Activated naive CD4-positive, alpha-beta T cell (primary cell): Measurements from ENCODE around the gene CTNNA1.
A peak's percentile ranks its signal among the peaks of the same experiment; 100 is the strongest.
"Not testable (repeated sequence)": the region's sequence is repeated elsewhere in the genome, so short reads cannot be mapped to it uniquely, and the experiment has no call there.

Experiments used
- DNase-seq, 4 experiments: peaks; one replicate each; lab custom pipeline; 2025; lab: John Stamatoyannopoulos, UW

Gene CTNNA1

DNA sequence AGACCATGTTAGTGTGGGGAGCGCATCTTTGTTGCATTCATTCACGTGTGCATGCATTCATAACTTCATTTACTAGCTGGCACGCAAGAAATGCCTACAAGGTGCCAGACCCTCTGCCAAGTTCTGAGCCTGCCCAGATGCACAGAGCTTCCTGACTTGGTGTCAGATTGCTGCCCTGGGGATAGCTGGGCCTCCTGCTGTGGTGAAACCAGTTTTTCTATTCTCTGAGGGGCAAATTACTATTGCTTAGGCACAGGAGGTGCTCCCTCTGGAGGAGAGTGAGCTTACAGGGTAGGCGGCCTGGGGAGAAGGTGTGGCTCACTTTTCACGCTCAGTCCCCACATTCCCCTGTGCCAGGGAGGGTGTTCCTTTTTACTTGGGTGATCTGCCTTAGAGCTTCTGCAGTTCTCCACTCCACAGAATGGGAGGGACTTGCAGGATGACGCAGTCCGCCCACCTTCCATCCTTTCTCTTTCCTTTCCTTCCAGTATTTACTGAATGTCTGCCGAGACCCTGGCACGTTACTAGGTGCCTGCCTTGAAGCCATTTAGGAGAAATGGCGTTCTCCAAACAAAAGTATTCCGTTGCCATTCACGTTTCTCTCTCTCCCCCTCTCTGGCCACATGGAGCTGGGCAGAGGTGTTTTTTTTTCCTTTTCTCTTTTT is 27.9 kb upstream of the CTNNA1 start:
- no peak for DNase-seq

DNA sequence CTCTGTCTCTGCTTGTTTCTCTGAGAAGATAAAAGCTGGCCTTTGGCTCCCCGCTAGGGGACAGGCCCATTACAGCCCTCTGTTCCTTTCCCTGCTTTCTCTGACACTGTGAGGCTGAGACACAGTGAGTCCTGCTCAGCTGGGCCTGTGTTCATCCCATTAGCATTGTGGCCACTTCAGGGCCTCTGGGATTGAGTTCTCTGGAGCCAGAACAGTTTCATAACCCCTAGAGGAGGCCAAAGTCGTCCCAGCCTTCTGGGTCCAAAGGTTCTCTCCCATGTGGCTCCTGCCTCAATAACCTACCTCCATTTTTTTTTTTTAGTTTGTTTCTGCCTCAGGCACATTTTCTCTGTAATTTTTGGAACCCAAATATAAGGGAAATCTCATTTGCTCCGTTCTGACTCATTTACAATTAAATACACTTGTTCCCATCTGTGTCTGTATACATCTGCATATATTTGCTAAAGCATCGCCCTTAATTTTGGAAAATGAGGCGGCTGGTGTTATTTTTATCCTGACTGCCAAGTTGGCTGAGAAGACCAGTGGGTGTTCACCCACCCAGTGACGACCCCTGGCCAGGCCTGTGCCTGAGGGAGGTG is 27.3 kb upstream of the CTNNA1 start:
- no peak for DNase-seq

DNA sequence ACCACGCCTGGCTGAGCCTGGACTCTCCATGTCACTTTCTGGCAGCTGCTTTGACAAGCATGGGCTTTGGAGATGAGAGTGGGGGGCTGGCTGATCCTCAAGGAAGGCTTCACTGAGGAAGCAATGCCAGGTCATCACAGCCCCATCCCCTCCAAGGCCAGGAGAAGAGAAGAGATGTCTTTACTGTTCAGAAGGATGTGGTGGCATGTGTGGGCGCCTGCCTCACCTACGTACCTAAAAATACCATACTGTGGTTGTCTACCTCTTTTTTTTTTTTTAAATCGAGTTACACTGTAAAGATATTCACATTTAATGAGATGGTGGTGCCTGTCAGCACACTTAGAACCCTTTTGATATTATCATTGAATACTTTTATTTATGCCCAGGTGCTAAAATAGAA is 26.4 kb upstream of the CTNNA1 start:
- DNase-seq = no peak

DNA sequence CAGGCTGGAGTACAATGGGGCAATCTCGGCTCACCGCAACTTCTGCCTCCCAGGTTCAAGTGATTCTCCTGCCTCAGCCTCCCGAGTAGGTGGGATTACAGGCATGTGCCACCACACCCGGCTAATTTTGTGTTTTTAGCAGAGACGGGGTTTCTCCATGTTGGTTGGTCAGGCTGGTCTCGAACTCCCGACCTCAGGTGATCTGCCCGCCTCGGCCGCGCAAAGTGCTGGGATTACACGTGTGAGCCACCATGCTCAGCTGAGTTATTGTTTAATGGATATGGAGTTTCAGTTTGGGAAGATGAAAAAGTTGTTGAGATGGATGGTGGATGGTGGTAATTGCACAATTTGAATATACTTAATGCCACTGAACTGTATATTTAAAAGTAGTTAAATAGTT is 22.7 kb upstream of the CTNNA1 start:
- DNase-seq = not testable (repeated sequence)

DNA sequence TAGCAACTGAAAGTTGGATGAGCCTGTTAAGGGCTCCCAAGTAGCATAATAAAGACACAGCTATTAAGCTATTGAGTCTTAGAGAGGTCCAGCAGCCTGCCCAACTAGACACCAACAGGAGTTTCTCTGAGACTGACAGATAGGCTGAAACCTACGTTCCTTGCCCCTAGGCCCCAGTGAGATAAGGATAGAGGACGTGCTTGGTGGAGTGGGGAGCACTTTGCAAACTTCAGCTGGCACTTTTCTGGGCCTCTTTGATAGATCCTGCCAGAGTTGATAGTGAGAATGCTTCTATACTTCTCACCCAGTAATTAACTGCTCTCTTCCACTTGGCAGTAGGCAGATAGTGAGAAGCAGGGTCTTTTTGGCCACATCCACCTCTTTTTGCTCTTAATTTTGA is 20.8 kb upstream of the CTNNA1 start:
- DNase-seq = no peak

- no peak for DNase-seq
Measured at GRCh38 chr5:138732933-138733332, 20.3 kb upstream of the CTNNA1 start.

DNA sequence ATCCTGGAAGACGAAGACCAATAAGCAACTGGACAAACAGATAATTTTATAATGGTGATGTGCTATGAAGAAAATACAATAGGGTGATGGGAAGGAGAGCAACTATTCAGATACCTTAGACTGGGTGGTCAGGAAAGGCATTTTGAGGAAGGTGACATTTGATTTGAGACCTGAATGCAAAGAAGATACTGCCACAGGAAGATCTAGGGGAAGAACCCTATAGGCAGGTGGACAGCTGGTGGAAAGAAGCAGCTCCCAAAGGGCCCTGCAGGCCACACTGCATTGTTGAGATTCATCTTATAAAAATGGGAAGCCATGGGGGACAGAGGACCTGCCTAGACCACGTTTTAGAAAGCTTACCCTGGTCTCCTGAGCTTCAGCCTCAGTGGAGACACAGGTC is 19.7 kb upstream of the CTNNA1 start:
- DNase-seq = no peak

DNA sequence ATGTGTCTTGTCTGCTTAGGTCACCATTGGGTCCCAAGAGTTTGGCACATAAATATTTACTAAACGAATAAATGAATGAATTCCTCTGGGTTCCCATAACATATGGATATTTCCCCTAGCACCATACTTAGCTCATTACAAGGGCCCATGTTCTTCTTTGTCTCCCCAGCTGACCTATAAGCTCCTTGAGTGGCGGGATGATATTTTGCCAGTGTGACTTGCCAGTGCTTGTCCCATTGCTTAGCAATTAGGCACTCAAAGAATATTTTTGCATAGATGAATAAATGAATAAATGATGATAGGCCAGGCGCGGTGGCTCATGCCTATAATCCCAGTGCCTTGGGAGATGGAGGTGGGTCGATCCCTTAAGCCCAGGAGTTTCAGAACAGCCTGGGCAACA is 16.9 kb upstream of the CTNNA1 start:
- DNase-seq = no peak

DNA sequence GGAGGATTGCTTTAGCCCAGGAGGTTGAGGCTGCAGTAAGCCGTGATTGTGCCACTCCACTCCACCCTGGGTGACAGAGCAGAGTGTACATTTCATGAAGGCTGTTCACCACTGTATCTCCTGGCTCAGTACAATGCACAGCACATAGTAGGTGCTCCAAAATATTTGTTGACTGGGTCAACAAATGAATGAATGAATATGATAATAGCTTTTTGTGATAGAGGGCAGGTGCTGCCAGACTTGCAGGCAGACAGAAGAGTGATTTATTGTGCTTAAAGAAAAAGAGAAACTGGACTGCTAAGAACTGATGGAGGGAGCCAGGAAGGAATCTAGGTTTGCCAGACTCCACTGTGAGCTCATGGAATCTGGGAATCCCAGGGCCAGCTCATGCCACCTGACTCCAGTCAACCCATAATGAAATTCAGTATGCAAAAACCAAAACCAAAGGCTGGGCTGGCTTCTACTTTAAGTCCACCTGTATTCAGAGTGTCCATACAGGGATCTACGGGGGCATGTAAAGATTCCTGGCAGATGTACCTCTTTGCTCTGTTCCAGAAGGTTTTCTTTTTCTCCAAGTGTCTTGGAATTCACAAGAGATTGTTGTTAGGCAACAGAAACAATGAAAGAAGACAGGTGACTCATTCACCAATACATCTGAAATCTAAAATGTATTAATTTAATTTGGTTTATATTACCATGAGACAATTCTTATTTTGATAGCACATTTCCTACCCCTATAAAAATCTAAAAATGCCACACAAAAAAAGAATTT is 15.5 kb upstream of the CTNNA1 start:
- no peak for DNase-seq

GRCh38 chr5:138738399-138738798 is 14.8 kb upstream of the CTNNA1 start:
- no peak for DNase-seq

- no peak for DNase-seq
Measured at GRCh38 chr5:138739938-138740337, 13.3 kb upstream of the CTNNA1 start.

- DNase-seq = no peak
Measured at GRCh38 chr5:138743484-138743883, 9.7 kb upstream of the CTNNA1 start.

DNA sequence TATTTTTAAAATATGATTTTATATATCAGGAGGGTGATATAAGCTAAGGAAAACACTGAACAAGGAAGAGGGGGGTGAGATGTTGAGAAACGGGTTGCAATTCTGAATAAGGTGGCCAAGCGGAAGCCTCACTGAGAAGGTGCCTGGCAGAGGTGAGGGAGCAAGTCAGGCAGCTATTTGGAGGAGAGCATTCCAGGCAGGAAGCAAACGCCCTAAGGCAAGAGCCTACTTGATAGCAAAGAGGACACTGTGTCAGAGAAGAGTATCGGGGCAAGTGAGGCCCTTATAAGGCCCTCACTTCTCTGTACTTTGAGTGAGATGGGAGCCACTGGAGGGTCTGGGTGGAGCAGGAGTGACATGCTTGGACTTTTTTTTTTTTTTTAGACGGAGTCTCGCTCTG is 8.0 kb upstream of the CTNNA1 start:
- DNase-seq = no peak

DNA sequence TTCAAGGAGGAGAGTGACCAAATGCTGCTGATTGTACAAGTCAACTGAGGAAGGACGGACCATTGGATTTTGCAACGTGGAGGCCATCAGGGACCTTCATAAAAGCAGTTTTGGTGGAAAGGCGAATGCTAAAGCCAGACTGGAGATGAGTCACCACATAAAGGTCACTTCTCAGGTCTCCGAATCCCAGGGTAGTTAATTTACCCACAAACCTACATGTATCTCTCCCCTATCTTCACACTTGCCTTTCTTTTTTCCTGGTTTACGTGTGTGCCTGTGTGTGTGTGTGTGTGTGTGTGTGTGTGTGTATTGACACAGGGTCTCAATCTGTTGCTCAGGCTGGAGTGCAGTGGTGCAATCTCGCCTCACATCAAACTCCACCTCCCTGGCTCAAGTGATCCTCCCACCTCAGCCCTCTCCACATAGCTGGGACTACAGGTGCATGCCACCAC is 4.6 kb upstream of the CTNNA1 start:
- no peak for DNase-seq

GRCh38 chr5:138751344-138751743 is 1.9 kb upstream of the CTNNA1 start:
- DNase-seq = not testable (repeated sequence)

GRCh38 chr5:138752341-138752950 is 779 bp upstream of the CTNNA1 start:
- no peak for DNase-seq

GRCh38 chr5:138753794-138754698 is 821 bp downstream of the CTNNA1 start:
- DNase-seq = peak in 2 of 4 experiments; percentile 5 to 29

- no peak for DNase-seq
Measured at GRCh38 chr5:138754699-138755057, 1.5 kb downstream of the CTNNA1 start.

DNA sequence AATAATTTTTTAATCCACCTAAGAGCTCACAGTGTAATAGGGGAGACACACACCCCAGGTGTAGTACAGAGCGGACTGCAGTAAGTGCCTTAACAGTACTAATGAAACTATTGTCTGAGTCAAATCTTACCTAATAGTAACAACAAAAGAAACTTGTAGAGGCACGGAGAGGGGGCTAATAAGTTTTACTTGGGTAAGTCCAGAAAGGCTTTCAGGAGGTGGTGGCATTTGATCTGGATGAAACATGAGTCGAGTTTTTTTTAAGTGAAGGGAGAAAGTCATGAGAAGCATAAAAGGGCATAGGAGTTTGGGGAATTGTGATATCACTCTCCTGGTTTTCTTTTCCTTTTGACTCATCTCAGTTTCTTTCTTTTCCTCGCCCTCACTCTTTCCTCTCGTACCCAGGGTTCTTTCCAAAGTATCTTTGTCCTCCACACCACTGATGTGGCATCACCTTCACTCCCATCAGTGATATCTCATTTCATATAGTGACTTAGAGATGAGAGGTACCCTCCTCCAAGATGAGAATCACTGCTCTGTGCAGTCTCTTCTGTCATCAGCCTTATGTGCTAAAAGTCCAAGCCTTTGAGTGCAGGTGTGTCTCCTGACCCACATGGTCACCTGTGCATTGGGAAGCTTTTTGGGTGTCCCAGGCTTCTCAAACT is 2.0 kb downstream of the CTNNA1 start:
- DNase-seq = no peak

GRCh38 chr5:138757061-138757776 is 4.0 kb downstream of the CTNNA1 start:
- DNase-seq = no peak
